ENCODE measurements around the gene ARL8B. TPM values are rescaled to one million over a fixed set of nuclear protein-coding genes. Genes with fewer than 3 reads are reported as not detected.

The ARL8B gene
- total and polyA plus RNA-seq, 9 of the 15 experiments (the other 6 are each of a cell fraction or from before 2014, with no cell fraction given), result 28.5 to 99.4 (median 77.2) TPM

- TF ChIP-seq FOXO4 (CRISPR knock-in tag; IDR thresholded peaks at IDR 0.05), result no peak
- peak; percentile 82 for TF ChIP-seq NCOR1 (IDR thresholded peaks at IDR 0.05)
- peak; percentile 77 for TF ChIP-seq CTCFL (IDR thresholded peaks at IDR 0.05; ENCODE audit: borderline replicate concordance, insufficient read depth, low read depth, low read length, poor library complexity, severe bottlenecking)
- no peak for TF ChIP-seq ZNF140 (CRISPR knock-in tag; IDR thresholded peaks at IDR 0.05)
- TF ChIP-seq ZBTB33 (CRISPR knock-in tag; IDR thresholded peaks at IDR 0.05), result peak; percentile 93
- TF ChIP-seq MYNN (IDR thresholded peaks at IDR 0.05), result peak; percentile 25; the same call in 1 of the 2 replicates
- TF ChIP-seq MYNN (CRISPR knock-in tag; IDR thresholded peaks at IDR 0.05), result no peak
- TF ChIP-seq POLR2G (IDR thresholded peaks at IDR 0.05; ENCODE audit: low read depth, low read length), result peak; percentile 99
- 0 out of 2 replicates have a peak, but pooled peaks have one; percentile 54 for TF ChIP-seq NR3C1 (CRISPR knock-in tag; IDR thresholded peaks at IDR 0.05)
- TF ChIP-seq CBX5 (IDR thresholded peaks at IDR 0.05; ENCODE audit: borderline replicate concordance, low read depth), result peak; percentile 22; the same call in 1 of the 2 replicates
- peak; percentile 86 for TF ChIP-seq SOX6 (IDR thresholded peaks at IDR 0.05)
- no peak for TF ChIP-seq PRDM10 (IDR thresholded peaks at IDR 0.05; ENCODE audit: partially characterized antibody)
- no peak for TF ChIP-seq SMARCE1 (IDR thresholded peaks at IDR 0.05)
- TF ChIP-seq XRCC4 (IDR thresholded peaks at IDR 0.05; ENCODE audit: extremely low read depth, insufficient read depth, insufficient read length), result no peak
- 0 out of 2 replicates have a peak, but pooled peaks have one; percentile 5 for TF ChIP-seq MAFK (IDR thresholded peaks at IDR 0.05; ENCODE audit: low read length)
- no peak for TF ChIP-seq ZNF280B (CRISPR knock-in tag; IDR thresholded peaks at IDR 0.05)
- no peak for TF ChIP-seq ARHGAP35 (IDR thresholded peaks at IDR 0.05; ENCODE audit: partially characterized antibody)
Measured at GRCh38 chr3:5122030-5122740, at the start of gene ARL8B (continued).

Data from K562 (cell line).